NCI-H748 (cell line): ENCODE data around the gene PLEKHM3.

Experiments
- DNase-seq: peaks from one replicate; lab custom pipeline; 2025; ENCODE audit not compliant: unreplicated experiment; lab: John Stamatoyannopoulos, UW

The PLEKHM3 gene

DNA sequence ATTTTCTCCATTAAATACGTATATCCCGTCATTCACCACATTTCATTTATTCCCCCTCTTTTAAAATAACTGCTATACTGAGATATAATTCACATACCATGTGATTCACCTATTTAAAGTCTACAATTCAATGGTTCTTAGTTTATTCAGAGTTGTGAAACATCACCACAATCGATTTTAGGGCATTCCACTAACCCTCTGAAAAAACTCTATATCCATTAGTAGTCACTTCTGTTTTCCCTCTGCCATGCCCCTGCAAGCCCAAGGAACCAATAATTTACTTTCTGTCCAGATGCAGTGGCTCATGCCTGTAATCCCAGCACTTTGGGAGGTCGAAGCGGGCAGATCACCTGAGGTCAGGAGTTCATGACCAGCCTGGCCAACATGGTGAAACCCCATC is 160.1 kb downstream of the PLEKHM3 start:
- no peak for DNase-seq

DNA sequence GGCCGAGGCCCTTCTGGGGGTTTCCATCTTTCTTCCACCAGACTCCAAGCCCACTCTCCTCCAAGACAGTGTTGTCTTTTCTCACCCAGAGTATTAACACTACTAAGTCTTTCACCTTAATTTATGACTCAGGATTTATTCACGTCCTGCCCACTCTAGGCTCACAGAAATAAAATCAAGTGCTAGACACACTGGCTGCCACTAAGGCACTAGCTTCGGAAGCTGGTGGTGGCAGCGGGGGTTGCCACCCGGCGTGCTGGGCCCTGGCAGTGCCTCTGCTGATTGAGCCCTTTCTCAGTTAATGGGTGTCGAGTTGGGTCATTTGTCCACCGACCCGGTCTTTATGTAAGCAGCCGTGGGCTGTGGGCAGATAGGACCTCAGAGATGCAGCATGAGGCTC is 162.0 kb downstream of the PLEKHM3 start:
- no peak for DNase-seq

DNA sequence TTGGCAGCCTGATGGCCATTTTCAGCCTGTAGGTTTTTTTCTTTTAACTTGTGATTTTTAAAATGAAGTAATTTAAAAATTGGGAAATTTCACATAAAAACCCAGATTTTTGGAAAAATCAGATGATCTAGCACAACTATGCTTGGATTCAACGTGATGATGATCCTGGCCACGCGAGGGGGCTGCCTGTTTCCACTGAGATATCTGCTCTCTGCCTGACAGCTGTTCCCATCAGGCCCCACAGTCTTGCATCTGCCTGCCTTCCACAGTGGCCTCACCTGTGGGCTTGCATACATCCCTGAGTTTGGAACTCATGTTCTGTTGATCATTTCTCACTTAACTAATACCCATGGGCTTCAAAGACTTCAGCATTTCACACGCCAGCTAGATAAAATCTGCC is 163.5 kb downstream of the PLEKHM3 start:
- no peak for DNase-seq

DNA sequence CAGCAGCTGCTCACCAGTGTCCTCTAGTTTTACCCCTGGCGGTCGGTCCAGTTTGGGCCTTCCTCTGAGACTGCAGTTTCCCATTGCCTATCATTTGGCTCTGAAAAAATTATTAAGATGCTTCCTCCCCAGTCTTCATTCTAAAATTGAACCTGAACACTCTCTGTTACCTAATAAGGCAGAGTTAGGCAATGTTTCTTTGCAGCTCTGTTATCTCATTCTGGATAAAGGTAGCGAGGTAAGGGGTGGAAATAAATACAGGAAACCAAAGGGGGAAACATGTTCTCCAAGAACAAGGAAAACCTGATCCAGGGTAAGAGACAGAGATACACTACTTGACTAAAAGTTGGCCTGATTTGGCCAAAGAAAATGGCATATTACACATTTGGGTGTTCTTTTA is 164.6 kb downstream of the PLEKHM3 start:
- no peak for DNase-seq

DNA sequence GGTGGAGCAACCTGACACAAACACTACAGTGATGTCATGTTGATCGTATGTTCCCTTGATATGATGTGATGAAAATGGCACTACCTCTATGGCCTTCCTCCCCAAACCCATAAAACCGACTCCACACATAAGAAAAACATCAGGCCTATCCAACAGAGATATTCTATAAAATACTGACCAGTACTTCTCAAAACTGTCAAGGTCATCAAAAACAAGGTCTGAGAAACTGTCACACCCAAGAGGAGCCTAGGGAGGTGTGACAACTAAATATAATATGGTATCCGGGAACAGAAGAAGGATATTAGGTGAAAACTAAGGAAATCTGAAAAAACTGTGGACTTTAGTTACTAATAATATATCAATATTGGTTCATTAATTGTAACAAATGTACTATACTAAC is 169.7 kb downstream of the PLEKHM3 start:
- no peak for DNase-seq

DNA sequence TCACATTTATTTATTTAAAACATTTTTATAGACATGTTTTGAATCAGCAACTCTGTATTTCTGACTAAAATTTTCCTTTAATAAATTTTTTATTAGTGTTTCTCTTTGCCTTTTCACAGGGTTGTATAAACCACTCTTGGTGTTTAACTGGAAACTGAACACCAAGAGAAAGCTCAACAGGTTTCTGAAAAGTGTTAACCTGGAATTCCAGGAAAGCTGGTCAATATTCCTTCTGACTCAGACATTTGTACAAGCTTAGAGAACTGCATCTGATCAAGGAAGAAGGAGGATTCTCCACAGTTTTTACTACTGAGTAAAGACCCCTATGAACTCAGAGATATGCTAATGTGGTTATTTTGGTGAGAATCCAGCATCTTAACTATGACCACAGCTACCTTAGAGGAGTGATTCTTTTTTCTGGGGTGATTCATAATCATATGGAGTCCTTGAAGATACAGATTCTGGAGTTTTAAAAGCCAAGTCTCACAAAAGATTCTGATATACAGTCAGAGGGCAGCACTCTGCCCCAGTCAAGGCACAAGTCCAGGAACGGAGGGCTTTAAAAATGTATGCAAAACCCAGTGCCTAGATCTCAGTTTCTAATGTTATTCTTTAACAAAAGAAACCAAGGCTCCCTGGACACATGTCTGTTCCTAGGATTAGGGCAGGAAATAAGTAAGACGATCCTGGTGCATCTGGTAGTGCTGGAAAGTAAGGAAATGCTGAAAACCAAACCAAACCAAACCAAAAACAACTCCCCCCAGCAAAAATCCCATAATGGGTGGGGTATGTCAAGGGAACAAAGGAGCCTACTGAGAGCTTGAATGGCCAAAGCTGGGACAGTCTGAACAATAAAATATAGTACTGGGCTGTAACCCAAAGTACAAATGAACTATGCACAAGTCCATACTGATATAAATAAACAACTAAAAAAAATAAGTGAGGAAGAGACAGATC is 170.6 kb downstream of the PLEKHM3 start:
- DNase-seq = no peak

DNA sequence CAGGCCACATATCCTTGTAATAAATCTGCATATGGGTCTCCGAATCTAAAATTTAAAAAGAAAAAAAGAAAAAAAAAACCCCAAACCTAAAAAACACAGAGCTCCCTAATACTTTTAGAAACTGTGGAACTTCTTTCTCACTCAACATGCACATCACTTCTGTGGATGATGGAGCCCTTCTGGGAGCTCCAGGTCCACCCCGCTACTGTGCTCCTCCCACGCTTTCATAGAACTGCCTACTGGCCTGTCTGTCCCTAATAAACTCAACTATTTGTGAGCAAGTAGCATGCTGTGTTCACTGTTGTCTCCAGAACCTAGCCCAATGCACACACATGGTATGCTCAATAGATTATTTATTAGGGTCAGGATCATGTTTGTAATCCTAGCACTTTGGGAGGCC is 172.5 kb downstream of the PLEKHM3 start:
- DNase-seq = no peak

DNA sequence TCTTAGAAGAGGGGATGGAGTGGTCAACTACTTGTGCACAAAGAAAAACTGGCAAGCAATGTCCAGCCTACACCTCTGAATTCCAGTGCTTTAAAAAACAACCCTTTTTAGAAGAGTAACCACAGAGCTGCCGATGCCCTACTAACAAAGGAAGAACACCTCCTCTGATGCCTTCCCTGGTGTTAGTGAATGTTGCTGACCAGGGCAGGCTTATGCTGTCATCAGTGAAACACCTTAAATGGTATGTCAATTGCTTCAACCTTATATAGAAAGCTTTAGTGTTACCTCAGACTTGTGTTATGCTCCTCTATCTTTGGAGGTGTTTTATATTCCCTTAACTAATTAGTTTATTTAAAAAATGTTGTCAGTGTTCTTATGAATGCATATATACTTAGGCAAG is 175.9 kb downstream of the PLEKHM3 start:
- no peak for DNase-seq

DNA sequence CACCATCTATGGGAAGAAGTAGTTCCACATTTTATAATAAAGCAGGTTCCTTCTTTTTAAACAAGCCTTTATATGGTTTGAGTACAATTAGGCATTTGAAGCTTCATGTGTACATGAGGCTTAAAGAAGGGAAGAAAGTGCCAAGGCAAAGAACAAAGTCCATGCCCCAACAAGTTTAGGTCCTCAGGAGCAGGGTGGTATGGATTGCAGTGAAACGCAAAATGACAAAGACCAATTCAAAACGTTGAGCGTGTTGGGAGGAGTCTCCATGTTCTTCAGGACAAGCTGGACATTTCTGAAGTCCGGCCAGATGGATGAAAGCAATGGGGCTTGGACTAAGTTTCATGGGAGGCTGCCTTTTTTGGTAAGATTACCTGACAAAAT is 176.8 kb downstream of the PLEKHM3 start:
- DNase-seq = no peak

DNA sequence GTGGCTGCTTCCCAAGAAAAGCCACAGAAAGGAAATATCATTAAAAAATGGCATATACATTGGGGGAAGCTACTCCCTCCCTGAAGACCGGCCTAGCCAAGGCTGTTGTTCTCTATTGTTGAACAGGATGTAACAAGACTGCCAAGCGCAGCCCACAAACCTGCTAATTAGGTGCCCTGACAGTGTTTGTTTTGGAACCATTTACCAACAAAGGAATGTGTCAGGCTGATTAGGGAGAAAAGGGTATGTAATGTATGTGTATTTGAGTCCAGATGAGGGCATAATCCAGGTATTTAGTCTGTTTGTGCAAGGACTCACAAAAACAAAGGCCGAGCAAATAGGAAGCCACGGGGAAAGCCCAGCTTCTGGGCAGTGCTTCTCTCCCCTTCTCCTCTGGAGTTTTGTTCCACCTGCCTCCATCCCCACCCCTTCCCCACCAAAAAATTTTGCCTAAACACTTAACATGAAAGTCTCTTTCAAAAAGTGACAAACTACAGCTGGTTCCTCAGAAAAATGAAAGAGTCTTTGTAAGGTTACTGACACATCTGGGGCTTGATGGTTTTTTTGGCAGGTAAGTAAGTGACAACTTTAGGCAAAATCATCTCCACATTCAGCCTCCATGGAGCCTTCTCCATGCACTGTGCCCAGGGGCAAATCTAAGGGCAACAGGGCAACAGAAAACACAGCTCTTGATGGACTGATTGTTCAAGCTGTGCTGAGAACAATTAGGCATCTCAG is 177.4 kb downstream of the PLEKHM3 start:
- DNase-seq = peak; percentile 97

DNA sequence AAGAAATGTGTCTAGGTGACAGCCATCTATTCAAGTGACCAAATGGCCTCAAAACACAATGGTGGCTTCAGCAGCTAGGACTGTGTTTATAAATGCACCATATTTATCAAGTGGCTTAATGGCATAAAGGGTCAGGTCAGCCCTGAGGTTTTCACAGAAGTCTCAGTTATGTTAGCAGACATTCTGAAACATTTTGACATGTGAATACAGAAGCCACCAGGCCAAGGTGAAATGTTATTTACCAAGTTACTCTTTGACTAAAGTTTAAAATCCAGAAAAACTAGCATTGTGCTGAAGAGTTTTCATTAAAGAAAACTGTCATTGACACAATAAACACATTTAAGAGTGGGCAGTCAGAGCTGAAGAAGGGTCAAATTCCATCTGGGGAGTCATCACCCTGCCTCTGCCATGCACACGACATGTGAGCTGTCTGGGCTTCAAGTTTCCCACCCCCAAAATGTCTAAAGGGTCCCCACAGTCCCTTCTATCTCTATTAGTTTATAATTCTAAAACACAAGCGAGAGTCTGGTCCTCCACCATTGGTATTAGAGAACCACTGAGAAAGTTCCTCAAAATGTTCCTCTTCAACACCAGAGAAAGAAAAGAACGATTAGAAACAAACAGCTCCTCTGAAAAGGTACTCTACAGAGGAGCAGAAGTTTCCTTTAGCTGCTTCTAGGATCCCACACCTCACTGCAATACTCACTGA is 178.1 kb downstream of the PLEKHM3 start:
- no peak for DNase-seq

DNA sequence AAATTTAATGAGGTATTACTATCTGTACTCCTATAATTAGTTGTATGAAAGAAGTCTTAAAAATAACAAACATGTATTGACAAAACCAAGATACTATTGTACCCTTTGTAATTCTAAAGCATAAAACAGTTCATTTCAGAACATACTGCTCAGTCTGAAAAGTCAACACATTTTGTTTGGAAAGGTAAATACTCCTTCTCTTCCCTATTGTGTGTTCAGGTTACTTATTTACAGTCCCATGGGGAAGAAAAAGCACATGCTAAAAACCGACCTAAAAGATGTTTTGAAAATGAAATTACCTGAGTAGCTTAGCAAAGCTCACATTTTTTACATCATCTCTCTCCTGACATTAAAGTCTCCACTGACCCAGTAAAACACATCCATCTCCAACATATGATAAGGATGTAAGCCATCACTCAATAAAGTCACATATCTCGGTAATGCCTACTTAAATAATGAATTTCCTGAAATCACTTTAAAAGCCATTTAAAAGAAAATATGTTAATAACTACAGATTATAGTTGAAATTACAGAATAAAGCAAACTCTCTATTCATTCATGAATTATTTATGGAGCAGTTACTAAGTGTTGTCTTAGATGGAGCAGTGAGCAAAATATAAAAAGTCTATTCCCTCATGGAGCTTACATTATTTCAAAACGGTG is 180.0 kb downstream of the PLEKHM3 start:
- peak; percentile 36 for DNase-seq

DNA sequence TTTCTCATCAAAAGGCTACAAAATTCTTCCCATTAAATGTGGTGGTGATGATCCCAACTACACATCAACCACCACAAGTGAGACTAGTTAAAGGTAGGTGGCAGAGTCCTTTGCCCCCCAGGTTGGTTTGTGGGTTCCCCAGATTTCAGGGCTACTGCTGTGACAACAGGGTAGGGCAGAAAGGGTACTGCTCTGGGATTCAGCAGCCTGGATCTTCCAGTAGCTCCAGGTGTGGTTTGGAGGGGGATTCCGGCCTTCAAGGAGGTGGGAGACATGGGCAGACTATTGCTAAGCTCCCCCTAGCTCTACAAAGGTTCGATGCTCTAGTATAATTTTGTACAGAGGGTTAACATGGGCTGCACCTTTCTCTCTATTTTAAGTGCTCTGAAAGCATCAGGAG is 180.7 kb downstream of the PLEKHM3 start:
- no peak for DNase-seq

DNA sequence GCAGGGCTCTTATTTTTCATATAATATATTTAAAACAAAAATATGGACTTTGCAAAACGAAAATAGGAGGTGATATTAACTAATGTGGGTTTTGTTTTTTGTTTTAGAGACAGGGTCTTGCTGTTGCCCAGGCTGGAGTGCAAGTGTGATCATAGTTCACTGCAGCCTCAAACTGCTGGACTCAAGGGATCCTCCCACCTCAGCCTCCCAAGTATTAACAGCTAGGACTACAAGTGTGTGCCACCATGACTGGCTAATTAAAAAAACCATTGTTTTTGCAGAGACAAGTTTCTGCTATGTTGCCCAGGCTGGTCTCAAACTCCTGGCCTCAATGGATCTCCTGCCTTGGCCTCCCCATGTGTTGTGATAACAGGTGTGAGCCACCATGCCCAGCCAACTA is 185.2 kb downstream of the PLEKHM3 start:
- no peak for DNase-seq

DNA sequence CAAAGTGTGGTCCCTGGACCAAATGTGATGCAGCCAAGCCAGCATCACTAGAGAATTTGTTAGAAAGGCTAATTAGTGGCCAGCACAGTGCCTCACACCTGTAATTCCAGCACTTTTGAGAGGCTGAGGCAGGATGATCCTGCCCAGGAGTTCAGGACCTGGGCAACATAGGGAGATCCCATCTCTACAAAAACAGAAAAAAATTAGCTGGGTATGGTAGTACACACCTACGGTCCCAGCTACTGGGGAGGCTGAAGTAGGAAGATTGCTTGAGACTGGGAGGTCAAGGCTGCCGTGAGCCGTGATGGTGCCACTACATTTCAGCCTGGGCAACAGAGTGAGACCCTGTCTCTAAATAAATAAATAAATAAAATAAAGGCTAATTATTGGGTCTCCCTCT is 185.8 kb downstream of the PLEKHM3 start:
- DNase-seq = no peak

DNA sequence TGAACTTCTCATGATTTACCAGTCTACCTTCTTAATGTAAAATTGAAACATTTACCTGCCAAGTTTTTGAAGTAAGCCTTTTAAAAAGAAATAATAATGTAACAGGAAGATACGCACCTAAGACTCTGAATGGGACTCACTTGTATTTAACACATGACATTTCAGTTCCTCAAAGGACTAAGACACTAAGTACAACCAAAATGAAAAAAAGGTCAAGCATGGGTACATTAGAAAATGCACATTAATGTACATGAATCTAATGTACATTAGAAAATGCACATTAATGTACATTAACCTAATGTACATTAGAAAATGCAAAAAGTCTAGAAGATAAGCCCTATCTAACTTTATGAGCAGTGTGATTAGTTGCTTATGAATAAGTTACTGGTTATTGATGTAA is 186.3 kb downstream of the PLEKHM3 start:
- DNase-seq = no peak

DNA sequence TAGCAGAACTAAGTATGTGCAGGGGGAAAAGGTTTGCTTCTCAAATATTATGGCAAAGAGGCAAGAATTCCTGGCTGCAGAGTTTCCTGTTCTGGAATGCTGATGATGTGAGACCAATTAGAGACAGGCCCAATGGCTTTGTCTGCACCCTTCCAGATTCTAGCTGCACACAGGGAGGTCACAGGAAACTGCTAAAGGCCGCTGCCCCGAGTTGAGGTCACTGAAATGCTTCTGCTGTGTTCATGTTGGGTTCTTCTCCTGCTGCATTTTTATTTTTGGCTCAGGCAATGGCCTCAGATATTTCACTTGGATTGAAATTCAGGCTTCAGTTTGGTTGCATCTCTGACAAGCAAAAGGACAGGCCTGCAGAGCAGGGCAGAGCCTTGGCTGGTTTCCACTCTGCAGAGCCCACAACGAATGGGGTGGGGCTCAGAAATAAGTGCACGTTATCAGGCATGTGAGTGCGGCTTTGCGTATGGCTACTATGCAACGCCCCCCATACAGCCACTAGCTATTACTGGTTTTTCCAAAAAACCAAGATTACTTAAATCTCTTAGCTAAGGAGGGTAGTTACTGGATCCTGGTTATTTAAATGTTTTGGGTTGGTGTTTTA is 188.7 kb downstream of the PLEKHM3 start:
- DNase-seq = no peak

DNA sequence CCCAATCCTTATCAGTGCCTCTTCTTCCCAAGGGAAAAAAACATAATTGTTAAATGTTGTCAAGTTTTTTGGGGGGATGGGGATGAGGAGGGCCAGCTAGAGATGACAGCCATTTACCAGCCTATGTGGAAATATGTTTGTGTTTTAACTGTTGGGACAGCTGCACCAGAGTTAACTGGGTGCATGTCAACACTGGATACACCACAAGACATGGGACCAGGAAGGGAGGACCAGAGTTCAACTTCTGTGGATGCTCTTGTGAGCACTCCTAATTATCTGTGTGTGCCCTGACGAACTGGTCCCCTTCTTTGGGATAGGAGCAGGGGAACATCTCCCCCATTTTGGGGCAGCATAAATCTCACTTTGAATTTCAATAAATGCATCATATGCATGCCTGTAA is 189.5 kb downstream of the PLEKHM3 start:
- no peak for DNase-seq

DNA sequence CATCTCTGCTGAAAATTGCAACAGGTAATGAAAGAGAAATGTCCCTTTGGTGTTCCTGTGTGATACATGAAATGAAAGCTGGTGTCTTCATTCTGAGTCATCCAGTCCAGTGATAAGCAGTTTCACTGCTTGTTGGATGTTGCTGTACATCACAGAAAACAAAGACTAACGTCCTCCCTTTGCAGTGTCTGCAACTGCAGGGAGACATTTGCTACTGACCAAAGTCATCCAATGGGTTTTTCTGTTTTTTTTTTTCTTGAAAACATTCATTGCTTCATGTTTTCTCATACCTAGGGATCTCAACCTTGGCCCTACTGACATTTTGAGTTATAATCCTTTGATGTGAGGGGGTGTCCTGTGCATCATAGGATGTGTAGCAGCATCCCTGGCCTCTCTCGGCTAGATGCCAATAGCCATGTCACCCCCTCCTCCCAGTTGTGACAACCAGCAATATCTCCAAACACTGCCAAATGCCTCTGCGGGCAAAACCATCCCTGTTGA is 192.0 kb downstream of the PLEKHM3 start:
- DNase-seq = no peak

DNA sequence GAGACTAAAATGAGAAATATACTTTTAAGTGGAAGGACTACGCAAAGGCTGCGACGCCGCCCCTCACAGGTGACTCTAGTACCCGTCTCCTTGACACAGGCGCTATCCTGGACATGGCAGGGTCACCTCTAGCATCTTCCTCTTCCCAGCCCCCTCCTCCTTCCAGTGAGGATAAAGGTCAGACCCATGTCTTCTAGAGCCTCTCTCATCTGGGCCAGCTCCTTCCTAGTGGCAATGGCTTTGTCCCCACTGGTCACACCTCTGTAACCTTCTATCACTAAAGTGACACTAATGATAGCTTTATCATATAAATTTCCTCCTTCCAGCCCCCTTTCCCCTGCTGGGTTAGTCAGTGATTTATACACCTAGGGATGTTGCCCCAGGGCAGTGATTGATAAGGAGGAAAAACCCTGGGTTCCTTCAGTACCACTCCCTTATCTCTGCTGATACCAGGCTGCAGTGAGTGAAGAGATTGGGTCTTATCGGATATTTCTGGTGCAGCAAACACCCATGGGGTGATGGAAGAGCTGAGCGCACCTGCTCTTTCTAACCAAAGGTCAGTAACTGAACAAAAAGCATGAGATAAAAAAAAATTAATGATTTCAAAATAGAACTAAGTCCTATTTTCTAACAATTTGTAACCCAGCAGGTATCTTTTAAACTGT is 193.6 kb downstream of the PLEKHM3 start:
- no peak for DNase-seq
